OCI-LY3 (cell line): ENCODE data around the gene RAB43.

Experiments
- CTCF ChIP-seq: fragments of 200-600, 300-600 bp; sonication (generic); IDR thresholded peaks from 2 replicates; pipeline ENCODE4 v1.5.1; 2014; ENCODE audit warnings: antibody characterized with exemption, low read length, low read depth
- EZH2phosphoT487 ChIP-seq: fragments of 200-600 bp; shearing (Covaris generic); IDR thresholded peaks from 2 replicates; pipeline ENCODE4 v1.6.1; 2018; ENCODE audit warnings: antibody characterized with exemption, mixed run types, low read depth

- TF ChIP-seq CTCF (no peak), EZH2phosphoT487 (no peak)
Observed at GRCh38 chr3:129106320-129106719, 15.3 kb downstream of the RAB43 start.
